ENCODE results near the gene RADX. TPM values are rescaled to one million over a fixed set of nuclear protein-coding genes. Genes with fewer than 3 reads are reported as not detected.

RADX gene
- total and polyA plus RNA-seq, 2 donors (not counting 3 experiments of a cell fraction or from before 2014, with no cell fraction given), result 0.12 TPM; not detected in 1

GRCh38 chrX:106726485-106727437, 115.0 kb downstream of the RADX start, which contains the start of gene RNF128:
Gene RNF128 (plus strand): TSS chrX:106726701. CDS start chrX:106726914, 213 bp downstream.
- intact Hi-C loops (cut with micrococcal nuclease) (no loop called here), dilution Hi-C loops (cut with MboI; ENCODE audit: extremely low pct_ligation_motif_present, low sequenced_read_pairs) (no loop called here)
- Histone ChIP-seq H3K79me2 (ENCODE audit: control insufficient read depth, insufficient read depth, low read length) (no peaks in the 10 kb centered on the region), H4K20me1 (replicated peaks; ENCODE audit: control insufficient read depth, extremely low read depth, insufficient read depth, low read length) (no peaks in the 10 kb centered on the region), H3K4me3 (replicated peaks in 1 of 3; ENCODE audit: insufficient read depth in 1 of 3, low read depth in 1 of 3, low read length in 3 of 3) (no peak within 1 kb of the TSS), H3K4me1 (ENCODE audit: control insufficient read depth, extremely low read depth, insufficient read depth, low read length) (no peaks in the 10 kb centered on the region), H3K9me3 (replicated peaks; ENCODE audit: control insufficient read depth, insufficient read depth, low read length) (no peaks in the 10 kb centered on the region), H3K9ac (replicated peaks; ENCODE audit: extremely low read depth, insufficient read depth, low read length) (no peak within 1 kb of the TSS), H3K27ac (ENCODE audit: insufficient read depth, low read depth, low read length) (no peak within 1 kb of the TSS), H3K9me1 (replicated peaks; ENCODE audit: control insufficient read depth, extremely low read depth, insufficient read depth, low read length) (no peaks in the 10 kb centered on the region), H2AFZ (ENCODE audit: low read depth, low read length) (no peak within 1 kb of the TSS), H3K36me3 (ENCODE audit: control insufficient read depth in 2 of 2, extremely low read depth in 1 of 2, insufficient read depth in 2 of 2, low read length in 2 of 2) (no peaks in the 10 kb centered on the region), H3K27me3 (ENCODE audit: control insufficient read depth in 2 of 2, insufficient read depth in 2 of 2, low read length in 2 of 2) (peaks cover 16 to 23% of the 10 kb centered on the region in 2 experiments), H3K4me2 (ENCODE audit: insufficient read depth, low read length) (no peak within 1 kb of the TSS)
- FAIRE-seq (no peak), DNase-seq (ENCODE audit: low read depth, low spot score) (no peak)
- CTCF ChIA-PET, result no interaction called here
- POLR2A ChIA-PET, result no interaction called here
- TF ChIP-seq CTCF (IDR thresholded peaks at IDR 0.05; ENCODE audit: extremely low read depth in 1 of 2, insufficient read depth in 1 of 2, low read depth in 1 of 2, low read length in 2 of 2) (no peak), POLR2A (IDR thresholded peaks at IDR 0.05; ENCODE audit: low read depth, low read length) (no peak), FOS (IDR thresholded peaks at IDR 0.05; ENCODE audit: borderline replicate concordance, insufficient read depth, low read length) (no peak), EZH2 (IDR thresholded peaks at IDR 0.05; ENCODE audit: borderline replicate concordance, low read depth, low read length, severe bottlenecking) (peak; percentile 58)
- no TSS peak for BruUV-seq (replicated peaks)

All from endothelial cell of umbilical vein (primary cell).